Neural crest cell (in vitro differentiated cells): ENCODE results near the gene GARIN6. TPM values are rescaled to one million over a fixed set of nuclear protein-coding genes. Genes with fewer than 3 reads are reported as not detected.

ENCODE experiments used
- DNase-seq: peaks from one replicate; pipeline ENCODE4 v3.0.0; 2021; ENCODE audit warnings: low read depth, mixed read lengths, low spot score
- H3K27ac Mint-ChIP-seq: one replicate; pipeline ENCODE4 v1.8.0; 2021; ENCODE audit warnings: mild to moderate bottlenecking, mixed read lengths; ENCODE audit not compliant: unreplicated experiment
- H3K27me3 Mint-ChIP-seq: 2 replicates; pipeline ENCODE4 v1.8.0; 2021; ENCODE audit warnings: low read depth, mild to moderate bottlenecking, mixed read lengths
- H3K36me3 Mint-ChIP-seq: 2 replicates; pipeline ENCODE4 v1.8.0; 2021; ENCODE audit warnings: low read depth, mild to moderate bottlenecking, mixed read lengths
- H3K4me1 Mint-ChIP-seq: 2 replicates; pipeline ENCODE4 v1.8.0; 2021; ENCODE audit warnings: mixed read lengths
- H3K4me3 Mint-ChIP-seq: one replicate; pipeline ENCODE4 v1.8.0; 2021; ENCODE audit warnings: mild to moderate bottlenecking, mixed read lengths
- H3K9me3 Mint-ChIP-seq: 2 replicates; pipeline ENCODE4 v1.8.0; 2021; ENCODE audit warnings: mixed read lengths
- total RNA-seq: library from RNA; stranded (reverse); gene quantifications from 2 replicates; pipeline ENCODE4 v1.2.1, GENCODE V29; 2021
- TF ChIP-seq, protein P1 (sequence below): fragments of 200-600 bp; sonication (generic); conservative IDR thresholded peaks from 2 replicates; pipeline ENCODE4 v1.5.0; 2021; ENCODE audit warnings: antibody characterized with exemption, mild to moderate bottlenecking

The GARIN6 gene
- total RNA-seq, 1 donor from 2014 or later, result not detected

DNA sequence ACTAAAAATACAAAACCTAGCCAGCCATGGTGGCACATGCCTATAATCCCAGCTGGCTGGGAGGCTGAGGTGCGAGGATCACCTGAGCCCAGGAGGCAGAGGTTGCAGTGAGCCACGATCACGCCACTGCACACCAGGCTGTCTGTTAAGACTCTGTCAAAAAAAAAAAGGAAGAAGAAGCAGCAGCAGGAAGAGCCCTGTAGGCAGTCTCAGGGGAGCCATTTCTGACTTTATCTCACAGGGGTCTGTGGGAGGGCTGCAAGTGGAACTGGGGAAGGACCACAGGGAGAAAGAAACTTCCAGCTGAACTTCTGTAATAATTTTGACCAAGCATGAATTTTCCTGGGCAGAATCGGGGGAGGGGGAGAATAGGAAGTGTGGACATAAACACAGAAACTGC, 32.7 kb downstream of the GARIN6 start:
- no peak for DNase-seq
- H3K36me3 Mint-ChIP-seq, result no peaks in the 10 kb centered on the region

DNA sequence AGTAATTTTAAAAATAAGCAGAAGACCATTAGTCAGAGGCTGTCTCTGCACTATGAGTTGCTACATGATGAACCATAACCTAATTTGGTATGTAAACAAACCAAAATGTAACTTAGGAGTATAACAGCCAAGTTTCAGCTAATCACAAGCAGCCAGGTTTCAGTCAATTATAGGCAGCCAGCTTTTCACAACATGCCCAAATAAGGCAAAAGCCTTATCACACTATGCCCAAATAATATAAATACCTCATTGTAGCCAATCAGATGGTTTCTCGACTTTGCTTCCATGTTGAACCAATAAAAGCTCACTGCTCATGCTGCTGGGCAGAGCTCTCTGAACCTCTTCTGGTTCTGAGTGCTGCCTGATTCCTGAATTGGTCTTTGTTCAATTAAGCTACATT, 38.6 kb downstream of the GARIN6 start:
- no peak overlapping the region for H3K27ac Mint-ChIP-seq
- no peaks in the 10 kb centered on the region for H3K36me3 Mint-ChIP-seq

More for the DNA sequence above, 32.7 kb downstream of the GARIN6 start:
- no peaks in the 10 kb centered on the region for H3K9me3 Mint-ChIP-seq
- no peak overlapping the region for H3K27ac Mint-ChIP-seq
- no peaks in the 10 kb centered on the region for H3K4me1 Mint-ChIP-seq
- TF ChIP-seq, protein P1, sequence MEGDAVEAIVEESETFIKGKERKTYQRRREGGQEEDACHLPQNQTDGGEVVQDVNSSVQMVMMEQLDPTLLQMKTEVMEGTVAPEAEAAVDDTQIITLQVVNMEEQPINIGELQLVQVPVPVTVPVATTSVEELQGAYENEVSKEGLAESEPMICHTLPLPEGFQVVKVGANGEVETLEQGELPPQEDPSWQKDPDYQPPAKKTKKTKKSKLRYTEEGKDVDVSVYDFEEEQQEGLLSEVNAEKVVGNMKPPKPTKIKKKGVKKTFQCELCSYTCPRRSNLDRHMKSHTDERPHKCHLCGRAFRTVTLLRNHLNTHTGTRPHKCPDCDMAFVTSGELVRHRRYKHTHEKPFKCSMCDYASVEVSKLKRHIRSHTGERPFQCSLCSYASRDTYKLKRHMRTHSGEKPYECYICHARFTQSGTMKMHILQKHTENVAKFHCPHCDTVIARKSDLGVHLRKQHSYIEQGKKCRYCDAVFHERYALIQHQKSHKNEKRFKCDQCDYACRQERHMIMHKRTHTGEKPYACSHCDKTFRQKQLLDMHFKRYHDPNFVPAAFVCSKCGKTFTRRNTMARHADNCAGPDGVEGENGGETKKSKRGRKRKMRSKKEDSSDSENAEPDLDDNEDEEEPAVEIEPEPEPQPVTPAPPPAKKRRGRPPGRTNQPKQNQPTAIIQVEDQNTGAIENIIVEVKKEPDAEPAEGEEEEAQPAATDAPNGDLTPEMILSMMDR, result no peak
- no peaks in the 10 kb centered on the region for H3K27me3 Mint-ChIP-seq
- no peak overlapping the region for H3K4me3 Mint-ChIP-seq

GRCh38 chr12:99695050-99695449, 47.5 kb downstream of the GARIN6 start:
- H3K9me3 Mint-ChIP-seq, result peaks cover 8% of the 10 kb centered on the region
- H3K27me3 Mint-ChIP-seq, result no peaks in the 10 kb centered on the region

More for the DNA sequence above, 38.6 kb downstream of the GARIN6 start:
- no peak overlapping the region for H3K4me3 Mint-ChIP-seq
- peaks cover under 1% of the 10 kb centered on the region for H3K4me1 Mint-ChIP-seq
- TF ChIP-seq, protein P1, result no peak
- no peak for DNase-seq
- no peaks in the 10 kb centered on the region for H3K27me3 Mint-ChIP-seq
- H3K9me3 Mint-ChIP-seq, result peaks cover 2% of the 10 kb centered on the region

More at GRCh38 chr12:99695050-99695449, 47.5 kb downstream of the GARIN6 start:
- Mint-ChIP-seq H3K4me1 (peaks cover 5% of the 10 kb centered on the region), H3K36me3 (no peaks in the 10 kb centered on the region), H3K27ac (no peak overlapping the region), H3K4me3 (no peak overlapping the region)
- no peak for DNase-seq
- TF ChIP-seq, protein P1, result no peak
